ENCODE data around the gene SMARCB1.

DNA sequence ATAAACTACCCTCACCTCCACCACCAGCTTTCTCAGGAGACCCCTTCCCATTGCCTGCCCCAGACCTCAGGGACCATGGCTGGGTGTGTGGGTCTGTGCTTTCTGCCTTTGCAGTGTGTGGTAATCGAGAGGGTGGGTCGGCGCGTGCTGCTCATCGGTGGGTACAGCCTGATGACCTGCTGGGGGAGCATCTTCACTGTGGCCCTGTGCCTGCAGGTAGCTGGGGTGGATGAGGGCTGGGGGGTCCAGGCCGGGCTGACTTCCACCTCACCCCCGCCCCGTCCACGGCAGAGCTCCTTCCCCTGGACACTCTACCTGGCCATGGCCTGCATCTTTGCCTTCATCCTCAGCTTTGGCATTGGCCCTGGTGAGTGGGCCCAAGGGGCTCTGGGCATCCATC is 96.9 kb downstream of the SMARCB1 start:
- TF ChIP-seq, protein P1, sequence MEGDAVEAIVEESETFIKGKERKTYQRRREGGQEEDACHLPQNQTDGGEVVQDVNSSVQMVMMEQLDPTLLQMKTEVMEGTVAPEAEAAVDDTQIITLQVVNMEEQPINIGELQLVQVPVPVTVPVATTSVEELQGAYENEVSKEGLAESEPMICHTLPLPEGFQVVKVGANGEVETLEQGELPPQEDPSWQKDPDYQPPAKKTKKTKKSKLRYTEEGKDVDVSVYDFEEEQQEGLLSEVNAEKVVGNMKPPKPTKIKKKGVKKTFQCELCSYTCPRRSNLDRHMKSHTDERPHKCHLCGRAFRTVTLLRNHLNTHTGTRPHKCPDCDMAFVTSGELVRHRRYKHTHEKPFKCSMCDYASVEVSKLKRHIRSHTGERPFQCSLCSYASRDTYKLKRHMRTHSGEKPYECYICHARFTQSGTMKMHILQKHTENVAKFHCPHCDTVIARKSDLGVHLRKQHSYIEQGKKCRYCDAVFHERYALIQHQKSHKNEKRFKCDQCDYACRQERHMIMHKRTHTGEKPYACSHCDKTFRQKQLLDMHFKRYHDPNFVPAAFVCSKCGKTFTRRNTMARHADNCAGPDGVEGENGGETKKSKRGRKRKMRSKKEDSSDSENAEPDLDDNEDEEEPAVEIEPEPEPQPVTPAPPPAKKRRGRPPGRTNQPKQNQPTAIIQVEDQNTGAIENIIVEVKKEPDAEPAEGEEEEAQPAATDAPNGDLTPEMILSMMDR (IDR thresholded peaks at IDR 0.05; ENCODE audit: low read depth, low read length) = no peak
- TF ChIP-seq POLR2A (IDR thresholded peaks at IDR 0.05; ENCODE audit: extremely low read depth, insufficient read length) (no peak), MYC (IDR thresholded peaks at IDR 0.05; ENCODE audit: low read depth, low read length) (no peak)
